ENCODE results near the gene NR3C2. TPM values are rescaled to one million over a fixed set of nuclear protein-coding genes. Genes with fewer than 3 reads are reported as not detected.

Gene NR3C2
- total RNA-seq, 1 experiment from 2014 or later, result 0.16 TPM

DNA sequence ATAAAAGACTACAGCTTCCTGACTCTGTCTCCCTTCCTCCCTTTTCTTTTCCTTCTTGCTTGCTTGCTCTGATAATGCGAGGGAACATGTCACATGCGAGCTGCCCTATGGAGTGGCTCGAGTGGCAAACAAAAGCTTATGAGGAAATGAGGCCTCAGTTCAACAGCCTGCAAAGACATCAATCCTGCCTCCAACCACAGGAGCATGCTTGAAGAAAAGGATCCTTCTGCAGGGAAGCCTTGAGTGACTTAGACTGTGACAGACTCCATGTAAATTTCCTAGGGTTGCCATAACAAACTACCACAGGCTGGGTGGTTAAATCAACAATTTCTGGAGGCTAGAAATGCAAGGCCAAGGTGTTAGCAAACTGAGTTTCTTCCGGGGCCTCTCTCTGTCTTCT is 152.5 kb downstream of the NR3C2 start:
- intact Hi-C loops (cut with micrococcal nuclease; ENCODE audit: unreplicated experiment), result no loop called here
- BruUV-seq (replicated peaks), result no TSS peak
- ChIA-PET POLR2A (no interaction called here), CTCF (no interaction called here)
- no peaks in the 10 kb centered on the region for H3K4me1 Mint-ChIP-seq (ENCODE audit: low read depth, unreplicated experiment)
- no peak overlapping the region for H3K4me3 ChIP-seq (ENCODE audit: low read depth, low read length)
- H3K27me3 Mint-ChIP-seq (ENCODE audit: insufficient read depth, unreplicated experiment), result peaks cover 5% of the 10 kb centered on the region
- H3K36me3 ChIP-seq (ENCODE audit: control insufficient read depth, insufficient read depth, low read length), result no peaks in the 10 kb centered on the region
- 0 out of 2 replicates have a peak, but pooled peaks cover 7% of the 10 kb centered on the region for H3K4me1 ChIP-seq
- no peaks in the 10 kb centered on the region for H3K9me3 Mint-ChIP-seq (ENCODE audit: unreplicated experiment)
- TF ChIP-seq CTCF (IDR thresholded peaks at IDR 0.05; ENCODE audit: insufficient read depth in 1 of 2, low read depth in 1 of 2, low read length in 1 of 2, severe bottlenecking in 1 of 2, unreplicated experiment in 1 of 2), result no peak
- H3K36me3 Mint-ChIP-seq (ENCODE audit: insufficient read depth, unreplicated experiment), result no peaks in the 10 kb centered on the region
- no peaks in the 10 kb centered on the region for H3K27me3 ChIP-seq (replicated peaks; ENCODE audit: control insufficient read depth, insufficient read depth, low read length)
- no peak overlapping the region for H3K4me3 Mint-ChIP-seq (ENCODE audit: unreplicated experiment)
- H3K9me3 ChIP-seq, result no peaks in the 10 kb centered on the region
- no peak for DNase-seq
- H3K27ac Mint-ChIP-seq (ENCODE audit: unreplicated experiment), result no peak overlapping the region

DNA sequence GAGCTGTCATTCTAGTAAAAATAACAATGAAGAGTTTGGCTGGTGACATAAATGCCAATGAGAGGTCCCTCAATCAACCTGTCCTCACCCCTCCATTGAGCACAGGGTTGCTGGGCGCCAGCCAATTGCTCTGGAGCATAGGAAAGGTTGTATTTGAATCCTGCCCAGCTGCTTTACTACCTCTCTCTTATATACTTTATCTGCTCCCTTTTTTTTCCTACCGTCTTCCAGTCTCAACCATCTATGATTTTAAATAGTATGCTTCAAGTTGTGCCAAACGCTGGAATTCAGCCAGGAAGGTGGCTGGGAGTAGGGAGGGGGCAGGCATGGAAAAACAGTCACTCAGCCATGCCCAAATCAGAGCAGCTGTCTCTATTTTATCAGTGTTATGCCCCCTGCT is 153.8 kb downstream of the NR3C2 start:
- Histone ChIP-seq H3K9me3 (no peaks in the 10 kb centered on the region), H3K4me1 (0 out of 2 replicates have a peak, but pooled peaks cover 7% of the 10 kb centered on the region), H3K4me3 (ENCODE audit: low read depth, low read length) (no peak overlapping the region), H3K36me3 (ENCODE audit: control insufficient read depth, insufficient read depth, low read length) (no peaks in the 10 kb centered on the region), H3K27me3 (replicated peaks; ENCODE audit: control insufficient read depth, insufficient read depth, low read length) (no peaks in the 10 kb centered on the region)
- no peak for DNase-seq
- no peak overlapping the region for H3K27ac Mint-ChIP-seq (ENCODE audit: unreplicated experiment)
- peaks cover 5% of the 10 kb centered on the region for H3K27me3 Mint-ChIP-seq (ENCODE audit: insufficient read depth, unreplicated experiment)
- H3K36me3 Mint-ChIP-seq (ENCODE audit: insufficient read depth, unreplicated experiment), result no peaks in the 10 kb centered on the region
- H3K9me3 Mint-ChIP-seq (ENCODE audit: unreplicated experiment), result no peaks in the 10 kb centered on the region
- H3K4me3 Mint-ChIP-seq (ENCODE audit: unreplicated experiment), result no peak overlapping the region
- no TSS peak for BruUV-seq (replicated peaks)
- ChIA-PET POLR2A (no interaction called here), CTCF (no interaction called here)
- no peak for TF ChIP-seq CTCF (IDR thresholded peaks at IDR 0.05; ENCODE audit: insufficient read depth in 1 of 2, low read depth in 1 of 2, low read length in 1 of 2, severe bottlenecking in 1 of 2, unreplicated experiment in 1 of 2)
- intact Hi-C loops (cut with micrococcal nuclease; ENCODE audit: unreplicated experiment), result no loop called here
- H3K4me1 Mint-ChIP-seq (ENCODE audit: low read depth, unreplicated experiment), result no peaks in the 10 kb centered on the region

DNA sequence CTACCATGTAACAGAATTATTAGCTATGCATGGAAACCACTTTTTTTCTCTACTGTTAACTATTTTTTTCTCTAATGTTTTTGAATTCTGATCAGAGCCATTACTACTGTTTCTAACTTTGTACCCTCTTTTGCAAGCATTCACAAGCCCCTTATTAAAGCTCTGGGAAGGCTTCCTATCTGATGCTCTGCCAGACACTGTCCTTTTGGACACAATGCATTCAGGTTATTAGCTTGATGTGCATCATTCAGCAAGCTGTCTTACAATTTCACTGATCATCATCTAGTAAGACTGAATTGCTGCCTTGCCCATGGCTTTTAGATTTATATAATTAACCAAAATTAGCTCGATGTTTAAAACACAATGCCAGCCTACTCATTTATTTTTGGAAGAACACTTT is 155.1 kb downstream of the NR3C2 start:
- Histone ChIP-seq H3K4me3 (ENCODE audit: low read depth, low read length) (no peak overlapping the region), H3K27me3 (replicated peaks; ENCODE audit: control insufficient read depth, insufficient read depth, low read length) (no peaks in the 10 kb centered on the region), H3K4me1 (no peaks in the 10 kb centered on the region), H3K9me3 (no peaks in the 10 kb centered on the region), H3K36me3 (ENCODE audit: control insufficient read depth, insufficient read depth, low read length) (no peaks in the 10 kb centered on the region)
- CTCF ChIA-PET, result no interaction called here
- POLR2A ChIA-PET, result no interaction called here
- Mint-ChIP-seq H3K27me3 (ENCODE audit: insufficient read depth, unreplicated experiment) (peaks cover 5% of the 10 kb centered on the region), H3K4me3 (ENCODE audit: unreplicated experiment) (no peak overlapping the region), H3K36me3 (ENCODE audit: insufficient read depth, unreplicated experiment) (no peaks in the 10 kb centered on the region), H3K9me3 (ENCODE audit: unreplicated experiment) (no peaks in the 10 kb centered on the region), H3K4me1 (ENCODE audit: low read depth, unreplicated experiment) (no peaks in the 10 kb centered on the region), H3K27ac (ENCODE audit: unreplicated experiment) (no peak overlapping the region)
- intact Hi-C loops (cut with micrococcal nuclease; ENCODE audit: unreplicated experiment), result no loop called here
- BruUV-seq (replicated peaks), result no TSS peak
- no peak for DNase-seq
- no peak for TF ChIP-seq CTCF (IDR thresholded peaks at IDR 0.05; ENCODE audit: insufficient read depth in 1 of 2, low read depth in 1 of 2, low read length in 1 of 2, severe bottlenecking in 1 of 2, unreplicated experiment in 1 of 2)
